Limb (tissue), 2 donors: ENCODE measurements around the gene COL6A5.
"Not testable (repeated sequence)": the region's sequence is repeated elsewhere in the genome, so short reads cannot be mapped to it uniquely, and the experiment has no call there.

Source experiments
- DNase-seq, 2 donors: peaks; one replicate each; pipeline ENCODE4 v3.0.0-alpha.2; 2016; ENCODE audit errors: extremely low spot score in 2 of 2

COL6A5 gene

DNA sequence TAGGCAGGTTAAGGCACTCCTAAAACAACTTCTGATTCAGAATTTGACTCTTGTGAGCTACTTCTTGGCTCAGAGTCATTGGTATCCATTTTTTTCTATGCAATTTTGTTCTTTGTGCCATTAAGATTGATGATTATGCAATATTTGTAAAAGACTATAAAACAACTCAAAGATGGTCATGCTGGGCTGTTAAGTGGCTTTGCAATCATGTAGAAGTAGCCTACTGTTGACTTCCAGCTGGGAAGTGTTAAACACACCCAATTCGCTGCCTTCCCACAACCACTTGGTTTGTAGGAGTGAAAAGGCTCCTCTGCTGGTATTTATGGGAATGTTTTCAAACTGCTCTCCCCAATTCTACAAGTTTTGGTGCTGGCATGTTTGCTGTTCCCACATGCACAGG is 96.8 kb downstream of the COL6A5 start:
- DNase-seq = no peak

GRCh38 chr3:130446840-130447239 is 101.4 kb downstream of the COL6A5 start:
- not testable (repeated sequence) for DNase-seq

DNA sequence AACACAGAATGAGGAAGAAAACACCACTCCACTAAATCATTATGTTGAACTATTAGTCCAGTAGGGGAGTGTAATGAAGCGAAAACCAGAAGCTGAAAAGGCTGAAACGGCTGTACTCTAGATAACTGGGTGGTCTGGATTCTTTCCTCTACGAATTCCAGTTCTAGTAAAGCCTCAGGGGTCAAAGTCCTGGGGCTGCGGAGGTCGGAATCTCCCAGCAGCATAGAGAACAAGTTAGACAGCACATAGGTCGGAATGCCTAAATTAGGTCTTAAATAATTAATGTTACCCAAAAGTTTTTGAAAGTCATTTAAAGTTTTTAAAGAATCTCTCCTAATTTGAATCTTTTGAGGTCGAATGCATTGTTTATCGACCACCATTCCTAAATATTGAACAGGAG is 102.7 kb downstream of the COL6A5 start:
- DNase-seq = not testable (repeated sequence)

- DNase-seq = peak in 1 of 2 donors; percentile 51
Observed at GRCh38 chr3:130456540-130456939, 111.1 kb downstream of the COL6A5 start.

GRCh38 chr3:130457671-130458070 is 112.2 kb downstream of the COL6A5 start:
- peak in 1 of 2 donors; percentile 44 for DNase-seq

GRCh38 chr3:130459944-130460343 is 114.5 kb downstream of the COL6A5 start:
- DNase-seq = no peak

- DNase-seq = no peak
Observed at GRCh38 chr3:130462089-130462488, 116.6 kb downstream of the COL6A5 start.

- DNase-seq = no peak
Observed at GRCh38 chr3:130463221-130463620, 117.7 kb downstream of the COL6A5 start.

DNA sequence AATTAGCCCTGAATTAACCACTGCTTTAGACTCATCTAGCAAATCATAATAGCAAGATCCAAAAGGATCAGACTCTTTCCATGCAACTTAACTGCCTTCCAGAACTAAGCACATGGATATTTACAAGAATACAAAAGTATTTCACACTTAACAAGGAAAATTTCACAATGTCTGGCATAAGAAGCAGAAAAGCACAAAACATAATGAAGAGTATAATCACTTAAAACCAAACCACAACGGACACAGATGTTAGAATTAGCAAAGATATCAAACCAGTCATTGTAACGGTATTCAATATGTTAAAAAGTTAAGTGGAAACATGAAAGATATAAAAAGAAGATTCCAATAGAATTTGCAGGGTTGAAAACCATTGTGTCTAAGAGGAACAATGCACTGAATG is 120.0 kb downstream of the COL6A5 start:
- no peak for DNase-seq

- no peak for DNase-seq
Observed at GRCh38 chr3:130468311-130468710, 122.8 kb downstream of the COL6A5 start.

- DNase-seq = no peak
Observed at GRCh38 chr3:130470126-130470525, 124.7 kb downstream of the COL6A5 start.

DNA sequence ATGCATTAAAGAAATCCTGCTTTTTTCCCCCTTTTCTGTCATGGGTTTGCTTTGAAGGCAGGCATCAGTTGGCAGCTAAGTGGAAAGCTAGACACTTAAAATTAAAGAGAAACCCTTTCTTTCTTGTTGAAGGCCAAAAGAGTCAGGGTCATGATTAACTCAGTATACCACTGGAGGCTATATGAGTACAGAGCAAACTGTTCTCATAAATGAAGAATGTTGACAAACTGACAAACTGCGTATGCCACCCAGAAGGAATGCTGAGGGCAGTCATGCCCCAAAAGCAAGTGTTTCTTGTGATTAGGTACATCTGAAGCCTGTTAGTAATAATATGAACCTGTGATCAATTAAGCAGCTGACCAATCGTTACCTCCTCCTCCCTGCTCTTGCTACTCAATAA is 127.9 kb downstream of the COL6A5 start:
- no peak for DNase-seq

GRCh38 chr3:130480736-130481135 is 135.3 kb downstream of the COL6A5 start:
- DNase-seq = peak; percentile 39 to 60

DNA sequence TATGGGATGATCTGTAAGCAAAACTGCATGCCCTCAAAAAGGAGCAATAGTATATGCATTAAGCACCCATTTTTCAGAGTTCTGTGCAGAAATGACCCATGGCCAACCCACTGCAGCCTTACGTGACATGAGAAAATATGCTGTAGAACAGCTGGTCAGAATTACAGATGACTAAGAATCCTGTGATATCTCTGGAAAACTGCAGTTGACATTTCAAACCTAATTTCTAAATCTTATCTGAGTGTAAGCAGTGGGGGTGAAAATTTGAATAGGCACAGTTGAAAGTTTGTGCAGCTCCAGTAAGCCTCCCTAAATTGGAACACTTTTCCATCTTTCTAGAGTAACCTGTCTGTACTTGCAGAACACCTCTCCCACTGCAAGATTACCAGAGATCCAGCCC is 142.8 kb downstream of the COL6A5 start:
- DNase-seq = no peak

DNA sequence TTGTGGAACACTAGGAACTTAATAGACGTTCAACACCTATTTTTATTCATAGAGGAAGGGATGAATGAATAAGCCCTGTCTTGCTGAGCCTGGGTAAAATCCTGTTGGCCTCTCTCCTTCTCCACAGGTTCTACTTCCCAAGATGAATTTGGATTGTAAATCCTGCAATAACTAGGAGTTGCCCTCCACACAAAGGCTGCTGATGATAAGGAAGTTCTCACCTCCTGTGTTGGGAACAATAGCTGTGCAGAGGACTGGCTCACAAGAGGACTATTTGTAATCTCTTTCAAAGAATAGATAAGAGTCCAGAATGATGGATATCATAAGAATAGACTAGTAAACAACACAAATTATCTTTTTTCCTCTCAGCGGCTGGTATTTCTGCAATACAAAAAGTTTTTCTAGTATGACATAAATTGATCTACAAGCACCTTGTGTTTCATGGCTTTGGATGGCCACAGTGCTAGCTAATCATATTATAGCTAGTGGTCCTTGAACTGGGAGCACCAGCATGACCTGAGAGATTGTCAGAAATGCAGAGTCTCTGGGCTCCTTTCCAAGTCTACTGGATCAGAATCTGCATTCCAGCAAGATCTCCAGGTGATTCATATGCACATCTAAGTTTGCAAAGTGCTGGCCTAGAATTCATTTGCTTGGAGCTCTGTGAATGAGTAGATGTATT is 143.4 kb downstream of the COL6A5 start:
- no peak for DNase-seq

DNA sequence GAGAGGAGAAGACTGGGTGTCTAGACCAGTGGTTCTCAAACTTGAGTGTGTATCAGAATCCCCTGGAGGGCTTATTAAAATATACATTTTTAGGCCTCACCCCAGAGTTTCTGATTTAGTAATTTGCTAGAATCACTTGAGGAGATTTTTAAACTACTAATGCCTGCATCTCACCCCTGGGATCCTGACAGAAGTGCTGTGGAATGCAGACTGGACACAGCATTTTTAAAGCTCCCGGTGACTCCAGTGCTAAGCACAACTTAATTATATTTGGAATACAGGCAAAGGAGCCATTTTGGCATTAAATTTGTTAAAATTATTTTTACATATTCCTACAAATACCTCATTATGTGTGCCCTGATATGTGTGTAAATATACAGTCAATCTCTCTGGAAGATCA is 144.8 kb downstream of the COL6A5 start:
- no peak for DNase-seq

- no peak for DNase-seq
Observed at GRCh38 chr3:130491431-130491830, 146.0 kb downstream of the COL6A5 start.

GRCh38 chr3:130504701-130505100 is 159.2 kb downstream of the COL6A5 start:
- DNase-seq = no peak

GRCh38 chr3:130506031-130506430 is 160.6 kb downstream of the COL6A5 start:
- DNase-seq = no peak

DNA sequence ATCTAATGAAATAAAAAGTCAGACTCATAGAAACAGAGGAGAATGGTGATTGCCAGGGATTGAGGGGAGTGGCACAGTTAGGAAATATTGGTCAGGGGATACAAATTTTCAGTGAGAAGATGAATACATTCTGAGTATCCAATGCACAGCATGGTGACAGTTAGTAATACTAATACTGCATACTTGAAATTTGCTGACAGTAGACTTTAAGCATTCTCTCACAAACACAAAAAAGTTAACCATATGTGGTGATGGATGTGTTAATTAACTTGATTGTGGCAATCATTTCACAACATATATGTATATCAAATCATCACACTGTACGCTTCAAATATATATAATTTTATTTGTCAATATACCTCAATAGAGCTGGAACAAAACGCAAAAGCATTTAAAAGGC is 162.3 kb downstream of the COL6A5 start:
- DNase-seq = no peak

DNA sequence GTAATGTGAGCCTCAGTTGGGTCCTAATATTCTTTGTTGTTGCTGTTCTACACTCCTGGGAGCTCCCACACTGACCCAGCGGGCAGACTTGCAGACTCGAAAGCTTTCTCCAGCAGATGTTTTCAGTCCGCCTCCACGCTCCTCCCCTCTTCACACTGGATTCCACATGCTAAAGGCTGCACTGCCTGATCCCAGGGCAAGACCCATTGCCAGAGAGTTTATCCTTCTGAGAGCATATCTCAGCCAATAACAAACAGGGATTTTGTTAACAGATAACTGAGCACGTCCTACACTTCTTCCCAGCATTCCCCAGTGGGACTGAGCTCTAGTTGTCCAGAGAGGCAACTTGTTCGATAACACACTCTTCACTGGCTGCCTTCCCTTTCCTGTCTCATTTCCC is 163.5 kb downstream of the COL6A5 start:
- DNase-seq = peak; percentile 43 to 72

GRCh38 chr3:130514681-130515080 is 169.2 kb downstream of the COL6A5 start:
- no peak for DNase-seq

DNA sequence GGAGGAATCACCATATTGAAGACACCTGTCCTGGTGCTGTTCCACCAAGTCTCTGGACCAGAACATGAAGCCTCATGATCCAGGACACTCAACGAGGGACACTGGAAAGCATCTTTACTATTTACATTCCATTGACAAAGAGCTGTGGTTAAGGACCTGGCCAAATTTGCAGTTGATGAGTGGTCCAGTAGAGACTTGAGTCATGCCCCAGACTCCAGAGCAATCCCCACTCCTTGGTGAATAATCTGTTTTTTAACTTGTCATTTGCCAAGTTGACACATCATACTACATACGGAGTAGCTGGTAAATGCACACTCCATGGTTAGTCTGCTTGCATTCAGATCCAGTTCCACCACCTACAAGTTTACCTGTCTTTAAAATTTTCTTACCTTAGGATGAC is 170.3 kb downstream of the COL6A5 start:
- no peak for DNase-seq
